GM12891 (cell line): ENCODE measurements around the gene SPIN1.

ENCODE experiments used
- DNase-seq: peaks from one replicate; pipeline ENCODE4 v3.0.0; 2011; ENCODE audit warnings: low spot score; ENCODE audit not compliant: insufficient read length
- FAIRE-seq: peaks from 2 replicates; lab custom pipeline; 2011; peaks lifted over from hg19 to GRCh38; lab: Jason Lieb, UNC
- PAX5 ChIP-seq: IDR thresholded peaks from 2 replicates; pipeline ENCODE4 v1.6.1; 2011; ENCODE audit warnings: low read length, moderate library complexity, mild to moderate bottlenecking; ENCODE audit not compliant: insufficient read depth, severe bottlenecking
- POLR2A ChIP-seq: IDR thresholded peaks from 2 replicates; pipeline ENCODE4 v1.6.1; 2011; ENCODE audit warnings: low read depth, low read length, control low read depth
- POLR2AphosphoS5 ChIP-seq: IDR thresholded peaks from 2 replicates; pipeline ENCODE4 v1.6.1; 2011; ENCODE audit warnings: low read depth, low read length, control low read depth
- POU2F2 ChIP-seq: IDR thresholded peaks from 2 replicates; pipeline ENCODE4 v1.6.1; 2011; ENCODE audit warnings: low read depth, mild to moderate bottlenecking, control low read depth, low read length, moderate library complexity
- SPI1 ChIP-seq: IDR thresholded peaks from 2 replicates; pipeline ENCODE4 v1.6.1; 2011; ENCODE audit warnings: low read depth, low read length, control low read depth
- TAF1 ChIP-seq: IDR thresholded peaks from 2 replicates; pipeline ENCODE4 v1.6.1; 2011; ENCODE audit warnings: low read depth, low read length, control low read depth

The SPIN1 gene

GRCh38 chr9:88387552-88388202 lies 567 bp upstream of the SPIN1 start:
- no peak for FAIRE-seq
- no peak for TF ChIP-seq POU2F2
- TF ChIP-seq PAX5, result no peak
- TF ChIP-seq TAF1, result no peak
- TF ChIP-seq POLR2A, result no peak
- no peak for TF ChIP-seq SPI1
- TF ChIP-seq POLR2AphosphoS5, result no peak
- no peak for DNase-seq

- FAIRE-seq (no peak), DNase-seq (peak; percentile 34)
- TF ChIP-seq PAX5 (no peak), POLR2AphosphoS5 (no peak), POLR2A (0 out of 2 replicates have a peak, but pooled peaks have one; percentile 30), SPI1 (no peak), TAF1 (no peak), POU2F2 (no peak)
These were observed 802 bp downstream of the SPIN1 start for GRCh38 chr9:88388886-88389605.

GRCh38 chr9:88390371-88390990 lies 2.2 kb downstream of the SPIN1 start:
- TF ChIP-seq SPI1, result no peak
- no peak for TF ChIP-seq POLR2A
- no peak for TF ChIP-seq TAF1
- no peak for TF ChIP-seq POLR2AphosphoS5
- TF ChIP-seq POU2F2, result no peak
- TF ChIP-seq PAX5, result no peak
- DNase-seq, result no peak
- no peak for FAIRE-seq

GRCh38 chr9:88391236-88391635 lies 3.0 kb downstream of the SPIN1 start:
- FAIRE-seq, result no peak
- no peak for TF ChIP-seq POLR2A
- no peak for TF ChIP-seq PAX5
- no peak for TF ChIP-seq POLR2AphosphoS5
- no peak for TF ChIP-seq SPI1
- no peak for TF ChIP-seq TAF1
- no peak for TF ChIP-seq POU2F2

GRCh38 chr9:88391921-88392320 lies 3.7 kb downstream of the SPIN1 start:
- TF ChIP-seq POU2F2, result no peak
- TF ChIP-seq SPI1, result no peak
- no peak for TF ChIP-seq PAX5
- TF ChIP-seq POLR2A, result no peak
- no peak for TF ChIP-seq POLR2AphosphoS5
- no peak for TF ChIP-seq TAF1
- FAIRE-seq (no peak), DNase-seq (no peak)

More at GRCh38 chr9:88391236-88391635, 3.0 kb downstream of the SPIN1 start:
- no peak for DNase-seq

DNA sequence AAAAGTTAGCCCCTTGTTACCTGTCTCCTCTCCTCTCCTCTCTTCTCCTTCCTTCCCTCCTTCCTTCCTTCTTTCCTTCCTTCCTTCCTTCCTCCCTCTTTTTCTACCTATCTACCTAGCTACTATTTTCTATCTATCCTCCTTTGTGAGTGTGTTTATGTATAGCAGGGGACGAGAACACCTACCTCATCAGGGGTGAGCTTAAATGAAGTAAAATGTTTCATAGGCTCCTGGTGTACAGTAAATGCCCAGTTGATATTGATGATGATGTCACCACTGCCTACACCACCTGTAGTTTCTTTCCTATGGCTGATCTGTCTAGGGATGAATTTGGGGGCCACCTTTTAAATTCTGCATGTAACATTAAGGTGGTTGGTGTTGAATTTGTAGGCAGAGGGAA lies 4.3 kb downstream of the SPIN1 start:
- FAIRE-seq (no peak), DNase-seq (no peak)
- no peak for TF ChIP-seq SPI1
- no peak for TF ChIP-seq POLR2A
- no peak for TF ChIP-seq TAF1
- TF ChIP-seq POLR2AphosphoS5, result no peak

GRCh38 chr9:88396836-88397577 lies 8.8 kb downstream of the SPIN1 start:
- DNase-seq (no peak), FAIRE-seq (no peak)
- TF ChIP-seq POLR2AphosphoS5, result no peak
- TF ChIP-seq PAX5, result no peak
- TF ChIP-seq TAF1, result no peak
- no peak for TF ChIP-seq POLR2A
- TF ChIP-seq SPI1, result no peak

DNA sequence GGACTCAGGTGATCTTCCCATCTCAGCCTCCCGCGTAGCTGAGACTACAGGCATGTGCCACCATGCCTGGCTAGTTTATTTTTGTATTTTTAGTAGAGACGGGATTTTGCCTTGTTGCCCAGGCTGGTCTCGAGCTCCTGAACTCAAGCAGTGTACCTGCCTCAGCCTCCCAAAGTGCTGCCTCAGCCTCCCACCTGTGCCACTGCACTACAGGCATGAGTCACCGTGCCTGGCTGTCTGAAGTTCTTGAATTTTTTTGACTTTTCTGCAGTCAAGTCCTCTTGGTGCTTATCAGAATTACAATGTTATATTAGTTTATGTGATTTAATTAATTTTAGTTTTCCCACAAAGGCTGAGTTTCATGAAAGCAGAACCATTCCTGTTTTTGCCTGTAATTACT lies 9.8 kb downstream of the SPIN1 start:
- TF ChIP-seq PAX5 (no peak), POLR2A (no peak), POLR2AphosphoS5 (no peak), POU2F2 (no peak), TAF1 (no peak), SPI1 (no peak)
- DNase-seq (no peak), FAIRE-seq (no peak)

GRCh38 chr9:88399966-88400365 lies 11.7 kb downstream of the SPIN1 start:
- DNase-seq (no peak), FAIRE-seq (no peak)
- TF ChIP-seq PAX5 (no peak), POLR2AphosphoS5 (no peak), POLR2A (no peak), TAF1 (no peak), SPI1 (no peak), POU2F2 (no peak)
